GM23248 (cell line): ENCODE results near the gene LMO1.

Source experiments
- EZH2 ChIP-seq: fragments of 200-600 bp; sonication (generic); IDR thresholded peaks from 2 replicates; pipeline ENCODE4 v1.6.1; 2018; ENCODE audit warnings: antibody characterized with exemption, mild to moderate bottlenecking; ENCODE audit not compliant: insufficient read depth, poor library complexity, severe bottlenecking
- EZH2phosphoT487 ChIP-seq: fragments of 200-600 bp; sonication (generic); IDR thresholded peaks from 2 replicates; pipeline ENCODE4 v1.6.1; 2018; ENCODE audit warnings: antibody characterized with exemption, moderate library complexity, mild to moderate bottlenecking, low read depth; ENCODE audit not compliant: insufficient read depth

- TF ChIP-seq EZH2 (no peak), EZH2phosphoT487 (no peak)
These were observed 29.8 kb downstream of the LMO1 start for GRCh38 chr11:8233691-8234424.
